IMR-90 (cell line): ENCODE data around the gene TEAD1. TPM values are rescaled to one million over a fixed set of nuclear protein-coding genes. Genes with fewer than 3 reads are reported as not detected.
A peak's percentile ranks its signal among the peaks of the same experiment; 100 is the strongest.

Experiments
- ATAC-seq: fragments of 200-7000 bp; cut with Tn5 transposase; 2 replicates; pipeline ENCODE4 v1.9.1; 2020; ENCODE audit warnings: low read depth, mild to moderate bottlenecking, moderate library complexity
- BruUV-seq: library from RNA; stranded (reverse); fragments of 400-500 nt; replicated peaks from 2 replicates; lab custom pipeline; 2021; lab: Mats Ljungman, UMichigan
- CTCF ChIA-PET: fragments of 300-600 bp; formaldehyde crosslinking; extraction: SDS; loops from one replicate; lab custom pipeline; 2021; ENCODE audit warnings: antibody characterized with exemption; lab: Yijun Ruan, JAX
- POLR2A ChIA-PET: fragments of 300-600 bp; sonication (Branson Sonifier 250); formaldehyde crosslinking; loops from one replicate; lab custom pipeline; 2022; ENCODE audit warnings: antibody characterized with exemption; ENCODE audit not compliant: unreplicated experiment; lab: Charles Lee
- DNase-seq: peaks from one replicate; pipeline ENCODE4 v3.0.0; 2013
- H2AFZ ChIP-seq: replicated peaks from 2 replicates; pipeline ENCODE3; 2013; ENCODE audit warnings: low read length, mild to moderate bottlenecking; ENCODE audit not compliant: poor library complexity
- H2AK5ac ChIP-seq: 2 replicates; pipeline ENCODE4 v1.6.1; 2013; ENCODE audit warnings: low read depth, low read length, inconsistent platforms
- H2AK9ac ChIP-seq: replicated peaks from 2 replicates; pipeline ENCODE3; 2013; ENCODE audit warnings: mild to moderate bottlenecking, low read depth, low read length, moderate library complexity; ENCODE audit not compliant: poor library complexity
- H2BK120ac ChIP-seq: 2 replicates; pipeline ENCODE4 v1.6.1; 2013; ENCODE audit warnings: low read depth, low read length, inconsistent platforms
- H2BK15ac ChIP-seq: 3 replicates; pipeline ENCODE4 v1.6.1; 2013; ENCODE audit warnings: low read depth, low read length, inconsistent platforms
- H2BK20ac ChIP-seq: 2 replicates; pipeline ENCODE4 v1.6.1; 2013; ENCODE audit warnings: low read depth, mild to moderate bottlenecking, inconsistent platforms, low read length, moderate library complexity
- H2BK5ac ChIP-seq: 2 replicates; pipeline ENCODE4 v1.6.1; 2013; ENCODE audit warnings: mild to moderate bottlenecking, low read depth, low read length, inconsistent platforms; ENCODE audit not compliant: poor library complexity, severe bottlenecking
- H3K14ac ChIP-seq: replicated peaks from 2 replicates; pipeline ENCODE4 v1.6.1; 2013; ENCODE audit warnings: low read depth, low read length, inconsistent platforms
- H3K18ac ChIP-seq: 2 replicates; pipeline ENCODE4 v1.6.1; 2013; ENCODE audit warnings: low read depth, low read length, control low read depth
- H3K23ac ChIP-seq: 2 replicates; pipeline ENCODE4 v1.6.1; 2013; ENCODE audit warnings: low read depth, low read length, inconsistent platforms
- H3K27ac ChIP-seq: 2 replicates; pipeline ENCODE4 v1.5.1; 2013; ENCODE audit warnings: mild to moderate bottlenecking, control low read depth, low read length; ENCODE audit not compliant: insufficient read depth
- H3K27me3 ChIP-seq: 2 replicates; pipeline ENCODE4 v1.6.1; 2013; ENCODE audit warnings: low read length; ENCODE audit not compliant: control insufficient read depth, insufficient read depth
- H3K36me3 ChIP-seq: 2 replicates; pipeline ENCODE4 v1.6.1; 2013; ENCODE audit warnings: low read length, mixed read lengths; ENCODE audit not compliant: control insufficient read depth, insufficient read depth
- H3K4ac ChIP-seq: 2 replicates; pipeline ENCODE4 v1.6.1; 2013; ENCODE audit warnings: low read depth, low read length, inconsistent platforms
- H3K4me1 ChIP-seq: 2 replicates; pipeline ENCODE4 v1.6.1; 2013; ENCODE audit warnings: low read length, mixed read lengths; ENCODE audit not compliant: control insufficient read depth, insufficient read depth
- H3K4me2 ChIP-seq: 2 replicates; pipeline ENCODE4 v1.6.1; 2013; ENCODE audit warnings: low read depth, mild to moderate bottlenecking, control low read depth, low read length, moderate library complexity
- H3K4me3 ChIP-seq: 2 replicates; pipeline ENCODE4 v1.5.1; 2013; ENCODE audit warnings: low read depth, mild to moderate bottlenecking, control low read depth, low read length, moderate library complexity; ENCODE audit not compliant: insufficient read depth
- H3K56ac ChIP-seq: 2 replicates; pipeline ENCODE4 v1.6.1; 2013; ENCODE audit warnings: low read length, inconsistent platforms; ENCODE audit not compliant: insufficient read depth; ENCODE audit errors: extremely low read depth
- H3K79me1 ChIP-seq, 2 experiments: 2 replicates each; pipeline ENCODE4 v1.6.1; 2013; ENCODE audit warnings: low read length in 2 of 2, inconsistent platforms in 1 of 2, low read depth in 1 of 2
- H3K9ac ChIP-seq: 2 replicates; pipeline ENCODE4 v1.6.1; 2013; ENCODE audit warnings: low read depth, low read length, control low read depth
- H3K9me1 ChIP-seq: 2 replicates; pipeline ENCODE4 v1.6.1; 2013; ENCODE audit warnings: low read length, inconsistent platforms; ENCODE audit not compliant: insufficient read depth
- H3K9me3 ChIP-seq: 2 replicates; pipeline ENCODE4 v1.6.1; 2013; ENCODE audit warnings: low read length; ENCODE audit not compliant: control insufficient read depth, insufficient read depth
- H4K20me1 ChIP-seq: 2 replicates; pipeline ENCODE4 v1.6.1; 2013; ENCODE audit warnings: low read length, inconsistent platforms; ENCODE audit not compliant: insufficient read depth
- H4K5ac ChIP-seq: 2 replicates; pipeline ENCODE4 v1.6.1; 2013; ENCODE audit warnings: mild to moderate bottlenecking, low read depth, low read length, control low read depth
- H4K8ac ChIP-seq, 2 experiments: 2 replicates each; pipeline ENCODE4 v1.6.1; 2013; ENCODE audit warnings: low read depth in 2 of 2, low read length in 2 of 2, control low read depth in 1 of 2, inconsistent platforms in 1 of 2
- H4K91ac ChIP-seq: 2 replicates; pipeline ENCODE4 v1.6.1; 2013; ENCODE audit warnings: low read depth, low read length, inconsistent platforms; ENCODE audit not compliant: insufficient read depth
- BHLHE40 ChIP-seq: fragments of 150-350 bp; IDR thresholded peaks from 2 replicates; pipeline ENCODE4 v1.6.1; 2016; ENCODE audit warnings: mild to moderate bottlenecking, low read depth, low read length
- CTCF ChIP-seq: conservative IDR thresholded peaks from 2 replicates; pipeline ENCODE4 v1.5.1; 2012; ENCODE audit warnings: mild to moderate bottlenecking, low read depth, low read length, improper control_type of control experiment
- ELK1 ChIP-seq: fragments of 150-350 bp; IDR thresholded peaks from 2 replicates; pipeline ENCODE4 v1.6.1; 2016; ENCODE audit warnings: low read depth, mild to moderate bottlenecking, low read length, moderate library complexity, borderline replicate concordance
- MAFK ChIP-seq: IDR thresholded peaks from 2 replicates; pipeline ENCODE4 v1.6.1; 2012; ENCODE audit warnings: low read depth, low read length, improper control_type of control experiment
- MAZ ChIP-seq: IDR thresholded peaks from 2 replicates; pipeline ENCODE4 v1.6.1; 2012; ENCODE audit warnings: low read depth, mild to moderate bottlenecking, low read length, improper control_type of control experiment, moderate library complexity, borderline replicate concordance
- MXI1 ChIP-seq: IDR thresholded peaks from 2 replicates; pipeline ENCODE4 v1.6.1; 2012; ENCODE audit warnings: low read depth, mild to moderate bottlenecking, low read length, moderate library complexity, borderline replicate concordance
- NFE2L2 ChIP-seq: fragments of 150-350 bp; IDR thresholded peaks from 2 replicates; pipeline ENCODE4 v1.6.1; 2016; ENCODE audit warnings: low read depth, mild to moderate bottlenecking, low read length
- RAD21 ChIP-seq: IDR thresholded peaks from 2 replicates; pipeline ENCODE4 v1.6.1; 2012; ENCODE audit warnings: low read length, improper control_type of control experiment
- RCOR1 ChIP-seq: IDR thresholded peaks from 2 replicates; pipeline ENCODE4 v1.6.1; 2012; ENCODE audit warnings: mild to moderate bottlenecking, low read length, improper control_type of control experiment; ENCODE audit not compliant: insufficient replicate concordance
- RFX5 ChIP-seq: IDR thresholded peaks from 2 replicates; pipeline ENCODE4 v1.8.0; 2012; ENCODE audit warnings: low read depth, mild to moderate bottlenecking, low read length, moderate library complexity
- USF2 ChIP-seq: fragments of 150-350 bp; IDR thresholded peaks from 2 replicates; pipeline ENCODE4 v1.6.1; 2017; ENCODE audit warnings: mild to moderate bottlenecking, antibody characterized with exemption, low read length, low read depth
- WGBS, 2 experiments: methylation state at CpG; one replicate each; pipeline versions ENCODE4 v1.1.5 to v1.1.7; 2013; ENCODE audit warnings: missing lambda C conversion rate in 2 of 2; ENCODE audit not compliant: insufficient read length in 1 of 2; ENCODE audit errors: extremely low coverage in 2 of 2; 5-methylcytosine and 5-hydroxymethylcytosine counted together
- dilution Hi-C: fragments of 300-500 bp; cut with HindIII; formaldehyde crosslinking; loops from one replicate; pipeline ENCODE4 v1.14.3; 2018; ENCODE audit warnings: low sequenced_read_pairs; ENCODE audit not compliant: unreplicated experiment
- in situ Hi-C: fragments of 300-500 bp; cut with MboI; formaldehyde crosslinking; loops from 3 replicates; pipeline ENCODE4 v1.14.3; 2019; ENCODE audit warnings: low sequenced_read_pairs, inconsistent platforms, mixed read lengths
- intact Hi-C: fragments of 100-400 bp; cut with micrococcal nuclease; formaldehyde crosslinking; loops from 2 replicates; pipeline ENCODE4 v1.10.0; 2022
- polyA plus RNA-seq, 3 experiments: library from polyadenylated mRNA; depleted of rRNA; stranded (reverse); fragments of >200 nt; gene quantifications; 2 replicates each; pipeline ENCODE4 v1.2.3, GENCODE V29; 2012; ENCODE audit warnings: low replicate concordance in 1 of 3
- total RNA-seq: library from RNA; depleted of rRNA; stranded (reverse); fragments of >200 nt; gene quantifications from 2 replicates; pipeline ENCODE4 v1.2.3, GENCODE V29; 2012

Gene TEAD1
- total and polyA plus RNA-seq, 2 of the 4 experiments (the other 2 are of a cell fraction) = 51.8 to 69.2 TPM

GRCh38 chr11:12914400-12914912 lies 240.2 kb downstream of the TEAD1 start:
- H2BK20ac ChIP-seq = no peak overlapping the region
- H3K27ac ChIP-seq = peak overlapping the region; percentile 57; the same call in 1 of the 2 replicates
- H3K56ac ChIP-seq = no peak overlapping the region
- H3K23ac ChIP-seq = no peak overlapping the region
- intact Hi-C loops (no loop called here), dilution Hi-C loops (no loop called here), in situ Hi-C loops (no loop called here)
- peak; percentile 91 for ATAC-seq
- no peak overlapping the region for H3K18ac ChIP-seq
- no peak overlapping the region for H4K5ac ChIP-seq
- H2AFZ ChIP-seq = peak overlapping the region; percentile 16
- peak; percentile 33 for DNase-seq
- no peak overlapping the region for H3K14ac ChIP-seq
- BruUV-seq = no TSS peak
- H2AK9ac ChIP-seq = peak overlapping the region; percentile 60
- CTCF ChIA-PET = interaction anchor here (0.5 to 1.2 kb wide), 6 partner anchors 12 to 463 kb away, joined by 3 to 6 read pairs (median 4); no protein-coding TSS in a partner anchor
- WGBS, 2 experiments = 54% methylated on average over 6 of the region's 11 CpGs; no CpG with 5 or more reads in 1 of the 2 experiments
- H4K20me1 ChIP-seq = peaks cover 21% of the 10 kb centered on the region; the same call in 1 of the 2 replicates
- no peak overlapping the region for H4K91ac ChIP-seq
- no peak overlapping the region for H3K4me3 ChIP-seq
- no peak overlapping the region for H3K4ac ChIP-seq
- H2BK5ac ChIP-seq = no peak overlapping the region
- no peak overlapping the region for H2BK120ac ChIP-seq
- no peak for TF ChIP-seq ELK1
- TF ChIP-seq CTCF = peak; percentile 52
- TF ChIP-seq RFX5 = no peak
- TF ChIP-seq MAZ = no peak
- TF ChIP-seq NFE2L2 = no peak
- TF ChIP-seq MAFK = no peak
- no peak for TF ChIP-seq BHLHE40
- TF ChIP-seq RCOR1 = no peak
- no peak for TF ChIP-seq USF2
- TF ChIP-seq MXI1 = no peak
- TF ChIP-seq RAD21 = peak; percentile 45
- no peak overlapping the region; the same call in 1 of the 2 replicates for H3K4me2 ChIP-seq
- peak overlapping the region; percentile 6; the same call in 1 of the 2 replicates for H2AK5ac ChIP-seq
- peaks cover 24% of the 10 kb centered on the region for H3K36me3 ChIP-seq
- POLR2A ChIA-PET = no interaction called here
- H3K9me1 ChIP-seq = peaks cover 12% of the 10 kb centered on the region; the same call in 1 of the 2 replicates
- H3K9me3 ChIP-seq = no peaks in the 10 kb centered on the region
- H3K4me1 ChIP-seq = peaks cover 4% of the 10 kb centered on the region; the same call in 1 of the 2 replicates
- peaks cover 58 to 77% of the 10 kb centered on the region in 2 experiments for H3K79me1 ChIP-seq
- H3K27me3 ChIP-seq = no peaks in the 10 kb centered on the region
- H3K9ac ChIP-seq = no peak overlapping the region
- no peak overlapping the region for H2BK15ac ChIP-seq
- H4K8ac ChIP-seq = no peak overlapping the region; a peak in 1 of 4 replicates
